Endothelial cell of umbilical vein (primary cell): ENCODE results near the gene OR2B2. TPM values are rescaled to one million over a fixed set of nuclear protein-coding genes. Genes with fewer than 3 reads are reported as not detected.

Source experiments
- BruUV-seq: library from RNA; stranded (reverse); fragments of 400-500 nt; replicated peaks from 2 replicates; lab custom pipeline; 2021; lab: Mats Ljungman, UMichigan
- CTCF ChIA-PET: fragments of 300-600, 350-600 bp; sonication (Branson Sonifier 250); formaldehyde crosslinking; loops from one replicate; lab custom pipeline; 2021; ENCODE audit warnings: antibody characterized with exemption, inconsistent platforms; lab: Charles Lee
- POLR2A ChIA-PET: fragments of 300-600, 350-600 bp; sonication (Branson Sonifier 250); formaldehyde crosslinking; loops from one replicate; lab custom pipeline; 2021; ENCODE audit warnings: antibody characterized with exemption, inconsistent platforms; lab: Charles Lee
- DNase-seq: peaks from one replicate; pipeline ENCODE4 v3.0.0-alpha.2; 2011; ENCODE audit warnings: low read depth, low spot score
- FAIRE-seq: peaks from 2 replicates; lab custom pipeline; 2011; peaks lifted over from hg19 to GRCh38; lab: Jason Lieb, UNC
- H2AFZ ChIP-seq: 2 replicates; pipeline ENCODE4 v1.6.0; 2012; ENCODE audit warnings: low read depth, low read length, control low read depth, inconsistent platforms
- H3K27ac ChIP-seq: 2 replicates; pipeline ENCODE4 v1.5.1; 2011; ENCODE audit warnings: low read depth, mild to moderate bottlenecking, control low read depth, low read length, moderate library complexity; ENCODE audit not compliant: insufficient read depth
- H3K27me3 ChIP-seq, 2 experiments: 2 replicates each; pipeline versions ENCODE4 v1.6.0 to v1.6.1; 2011; ENCODE audit warnings: low read length in 2 of 2, mixed read lengths in 1 of 2; ENCODE audit not compliant: control insufficient read depth in 2 of 2, insufficient read depth in 2 of 2
- H3K36me3 ChIP-seq, 2 experiments: 2 replicates in 1 of 2; 3 replicates in 1 of 2; pipeline ENCODE4 v1.5.1; 2011; ENCODE audit warnings: low read length in 2 of 2, mild to moderate bottlenecking in 1 of 2, moderate library complexity in 1 of 2; ENCODE audit not compliant: control insufficient read depth in 2 of 2, insufficient read depth in 2 of 2; ENCODE audit errors: extremely low read depth in 1 of 2
- H3K4me1 ChIP-seq: 3 replicates; pipeline ENCODE4 v1.5.1; 2011; ENCODE audit warnings: mild to moderate bottlenecking, low read length; ENCODE audit not compliant: control insufficient read depth, insufficient read depth; ENCODE audit errors: extremely low read depth
- H3K4me2 ChIP-seq: 2 replicates; pipeline ENCODE4 v1.6.1; 2011; ENCODE audit warnings: low read length, control low read depth, mixed read lengths; ENCODE audit not compliant: insufficient read depth
- H3K4me3 ChIP-seq, 3 experiments: fragments of 200-600 bp in 1 of 3; sonication (generic), shearing (Covaris generic) in 1 of 3; replicated peaks in 1 of 3; 2 replicates each; pipeline ENCODE4 v1.5.1; 2011 to 2016; ENCODE audit warnings: control low read depth in 3 of 3, low read length in 3 of 3, mild to moderate bottlenecking in 2 of 3, inconsistent platforms in 1 of 3, low read depth in 1 of 3, moderate library complexity in 1 of 3; ENCODE audit not compliant: insufficient read depth in 1 of 3
- H3K79me2 ChIP-seq: 2 replicates; pipeline ENCODE4 v1.6.0; 2012; ENCODE audit warnings: low read length, inconsistent platforms; ENCODE audit not compliant: control insufficient read depth, insufficient read depth
- H3K9ac ChIP-seq: replicated peaks from 2 replicates; pipeline ENCODE3; 2011; ENCODE audit warnings: low read length, control low read depth; ENCODE audit not compliant: insufficient read depth; ENCODE audit errors: extremely low read depth
- H3K9me1 ChIP-seq: replicated peaks from 3 replicates; pipeline ENCODE4 v1.6.0; 2011; ENCODE audit warnings: mild to moderate bottlenecking, low read length; ENCODE audit not compliant: control insufficient read depth, insufficient read depth; ENCODE audit errors: extremely low read depth
- H3K9me3 ChIP-seq: replicated peaks from 2 replicates; pipeline ENCODE4 v1.5.1; 2012; ENCODE audit warnings: low read length, inconsistent platforms; ENCODE audit not compliant: control insufficient read depth, insufficient read depth
- H4K20me1 ChIP-seq: replicated peaks from 2 replicates; pipeline ENCODE3; 2011; ENCODE audit warnings: mild to moderate bottlenecking, low read length; ENCODE audit not compliant: control insufficient read depth, insufficient read depth; ENCODE audit errors: extremely low read depth
- EZH2 ChIP-seq: IDR thresholded peaks from 2 replicates; pipeline ENCODE4 v1.6.1; 2012; ENCODE audit warnings: borderline replicate concordance, low read depth, mild to moderate bottlenecking, moderate library complexity, low read length, inconsistent platforms; ENCODE audit not compliant: severe bottlenecking
- FOS ChIP-seq: IDR thresholded peaks from 2 replicates; pipeline ENCODE4 v1.6.1; 2011; ENCODE audit warnings: mild to moderate bottlenecking, low read length, moderate library complexity, borderline replicate concordance; ENCODE audit not compliant: insufficient read depth
- GATA2 ChIP-seq: IDR thresholded peaks from 2 replicates; pipeline ENCODE4 v1.7.0; 2011; ENCODE audit warnings: low read depth, mild to moderate bottlenecking, moderate library complexity, mixed read lengths, low read length; ENCODE audit not compliant: insufficient read length, insufficient read depth
- JUN ChIP-seq: IDR thresholded peaks from 2 replicates; pipeline ENCODE4 v1.6.1; 2011; ENCODE audit warnings: borderline replicate concordance, low read depth; ENCODE audit not compliant: insufficient read length, insufficient read depth
- MYC ChIP-seq: IDR thresholded peaks from one replicate; pipeline ENCODE4 v1.6.1; 2011; ENCODE audit warnings: mild to moderate bottlenecking, low read depth, low read length
- POLR2A ChIP-seq: IDR thresholded peaks from 2 replicates; pipeline ENCODE4 v1.6.1; 2012; ENCODE audit warnings: low read depth, mild to moderate bottlenecking, control low read depth, low read length
- POLR2AphosphoS5 ChIP-seq: IDR thresholded peaks from 2 replicates; pipeline ENCODE4 v1.6.1; 2012; ENCODE audit warnings: low read depth, mild to moderate bottlenecking, control low read depth, low read length, moderate library complexity; ENCODE audit not compliant: insufficient read depth
- dilution Hi-C: fragments of 300-500 bp; cut with MboI; formaldehyde crosslinking; loops from one replicate; pipeline ENCODE4 v1.15.0; 2019; ENCODE audit warnings: low sequenced_read_pairs; ENCODE audit not compliant: extremely low pct_ligation_motif_present
- intact Hi-C: fragments of 100-400 bp; cut with micrococcal nuclease; formaldehyde crosslinking; loops from one replicate; pipeline ENCODE4 v1.10.0; 2022
- polyA plus RNA-seq, 4 experiments: library from polyadenylated mRNA; depleted of rRNA in 3 of 4; stranded (reverse) in 3 of 4; unstranded in 1 of 4; fragments of >200 nt; gene quantifications; 2 replicates each; pipeline versions ENCODE4 v1.2.1 to v1.2.3, GENCODE V29; 2011 to 2012; ENCODE audit warnings: missing spikeins in 1 of 4
- total RNA-seq: library from RNA; stranded (reverse); gene quantifications from 2 replicates; pipeline ENCODE4 v1.2.3, GENCODE V29; 2021
- TF ChIP-seq, protein P1 (sequence below): IDR thresholded peaks from 2 replicates; pipeline ENCODE4 v1.6.1; 2011; ENCODE audit not compliant: insufficient read depth, insufficient read length
- TF ChIP-seq, protein P2 (sequence below), 2 donors: IDR thresholded peaks; 1 replicate in 1 of 2; 2 replicates in 1 of 2; pipeline ENCODE4 v1.5.1; 2011; ENCODE audit warnings: low read length in 2 of 2, mild to moderate bottlenecking in 2 of 2, moderate library complexity in 2 of 2, control low read depth in 1 of 2, inconsistent platforms in 1 of 2, low read depth in 1 of 2; ENCODE audit not compliant: insufficient read depth in 1 of 2; ENCODE audit errors: extremely low read depth in 1 of 2

OR2B2 gene
- total and polyA plus RNA-seq, 2 donors (not counting 3 experiments of a cell fraction or from before 2014, with no cell fraction given), result not detected

DNA sequence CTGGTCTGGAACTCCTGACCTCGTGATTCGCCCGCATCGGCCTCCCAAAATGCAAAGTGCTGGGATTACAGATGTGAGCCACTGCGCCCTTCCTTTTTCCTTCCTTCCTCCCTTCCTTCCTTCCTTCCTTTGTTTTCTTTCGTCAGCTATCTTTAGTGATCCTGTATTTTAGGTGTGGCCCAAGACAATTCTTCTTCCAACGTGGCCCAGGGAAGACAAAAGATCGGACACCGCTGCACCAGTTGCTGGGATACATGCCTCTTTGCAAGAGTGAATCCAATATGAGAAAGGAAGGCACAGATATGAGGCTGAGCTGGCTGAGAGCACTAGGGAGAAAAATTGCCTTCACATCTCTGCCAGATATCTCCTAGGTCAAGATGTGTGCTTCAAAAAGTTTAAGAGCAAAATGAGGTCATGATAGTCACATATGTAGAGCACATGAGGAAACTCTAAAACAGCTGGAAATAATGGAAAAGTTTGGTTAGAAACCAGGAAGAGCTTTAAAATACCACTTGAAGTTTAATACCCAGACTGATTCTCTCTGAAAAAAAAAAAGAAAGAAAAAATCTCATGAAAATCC is 41.8 kb downstream of the OR2B2 start:
- intact Hi-C loops, result no loop called here
- H3K36me3 ChIP-seq, result no peaks in the 10 kb centered on the region
- ChIA-PET POLR2A (interaction anchor here (0.8 to 6.7 kb wide), 5 partner anchors 20 to 60 kb away, joined by 3 to 130 read pairs (median 8); a partner anchor contains a TSS), CTCF (interaction anchor here (0.6 to 3.6 kb wide), 4 partner anchors 20 to 61 kb away, joined by 3 to 34 read pairs (median 8); a partner anchor contains a TSS)
- no TSS peak for BruUV-seq
- H3K4me2 ChIP-seq, result no peak overlapping the region
- no peaks in the 10 kb centered on the region for H3K9me3 ChIP-seq
- H3K27me3 ChIP-seq, result no peaks in the 10 kb centered on the region
- no peak overlapping the region for H3K9ac ChIP-seq
- FAIRE-seq, result no peak
- H2AFZ ChIP-seq, result no peak overlapping the region
- H4K20me1 ChIP-seq, result no peaks in the 10 kb centered on the region
- dilution Hi-C loops, result no loop called here
- H3K27ac ChIP-seq, result no peak overlapping the region
- H3K9me1 ChIP-seq, result no peaks in the 10 kb centered on the region
- TF ChIP-seq POLR2A (no peak), MYC (no peak), POLR2AphosphoS5 (no peak)
- TF ChIP-seq, protein P1, sequence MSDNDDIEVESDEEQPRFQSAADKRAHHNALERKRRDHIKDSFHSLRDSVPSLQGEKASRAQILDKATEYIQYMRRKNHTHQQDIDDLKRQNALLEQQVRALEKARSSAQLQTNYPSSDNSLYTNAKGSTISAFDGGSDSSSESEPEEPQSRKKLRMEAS, result no peak
- no peaks in the 10 kb centered on the region for H3K79me2 ChIP-seq
- H3K4me3 ChIP-seq, result no peak overlapping the region
- H3K4me1 ChIP-seq, result peaks cover 19% of the 10 kb centered on the region
- DNase-seq, result no peak

GRCh38 chr6:27868311-27868710 is 43.9 kb downstream of the OR2B2 start:
- H3K9me3 ChIP-seq, result no peaks in the 10 kb centered on the region
- peaks cover 16% of the 10 kb centered on the region for H3K4me1 ChIP-seq
- no peaks in the 10 kb centered on the region for H3K27me3 ChIP-seq
- H3K9me1 ChIP-seq, result no peaks in the 10 kb centered on the region
- no peak for FAIRE-seq
- ChIA-PET CTCF (interaction anchor here (2.2 to 5.2 kb wide), 3 partner anchors 22 to 31 kb away, joined by 5 to 43 read pairs (median 37); a partner anchor contains a TSS), POLR2A (interaction anchor here (1.7 to 5.1 kb wide), 5 partner anchors 22 to 734 kb away, joined by 4 to 129 read pairs (median 24); a partner anchor contains a TSS)
- BruUV-seq, result no TSS peak
- no peak overlapping the region for H3K4me3 ChIP-seq
- intact Hi-C loops, result loop anchor here (5.0 kb wide), 2 partner anchors 1746 to 1846 kb away; a partner anchor contains a TSS
- DNase-seq, result no peak
- H2AFZ ChIP-seq, result no peak overlapping the region
- dilution Hi-C loops, result loop anchor here (5.0 kb wide), 1 partner anchor 46 kb away; a partner anchor contains a TSS
- no peaks in the 10 kb centered on the region for H4K20me1 ChIP-seq
- H3K27ac ChIP-seq, result no peak overlapping the region
- no peaks in the 10 kb centered on the region for H3K36me3 ChIP-seq
- H3K9ac ChIP-seq, result no peak overlapping the region
- no peak overlapping the region for H3K4me2 ChIP-seq
- no peak for TF ChIP-seq EZH2
- TF ChIP-seq POLR2AphosphoS5, result no peak
- TF ChIP-seq, protein P1, result no peak
- TF ChIP-seq JUN, result no peak
- no peak for TF ChIP-seq GATA2
- TF ChIP-seq, protein P2, sequence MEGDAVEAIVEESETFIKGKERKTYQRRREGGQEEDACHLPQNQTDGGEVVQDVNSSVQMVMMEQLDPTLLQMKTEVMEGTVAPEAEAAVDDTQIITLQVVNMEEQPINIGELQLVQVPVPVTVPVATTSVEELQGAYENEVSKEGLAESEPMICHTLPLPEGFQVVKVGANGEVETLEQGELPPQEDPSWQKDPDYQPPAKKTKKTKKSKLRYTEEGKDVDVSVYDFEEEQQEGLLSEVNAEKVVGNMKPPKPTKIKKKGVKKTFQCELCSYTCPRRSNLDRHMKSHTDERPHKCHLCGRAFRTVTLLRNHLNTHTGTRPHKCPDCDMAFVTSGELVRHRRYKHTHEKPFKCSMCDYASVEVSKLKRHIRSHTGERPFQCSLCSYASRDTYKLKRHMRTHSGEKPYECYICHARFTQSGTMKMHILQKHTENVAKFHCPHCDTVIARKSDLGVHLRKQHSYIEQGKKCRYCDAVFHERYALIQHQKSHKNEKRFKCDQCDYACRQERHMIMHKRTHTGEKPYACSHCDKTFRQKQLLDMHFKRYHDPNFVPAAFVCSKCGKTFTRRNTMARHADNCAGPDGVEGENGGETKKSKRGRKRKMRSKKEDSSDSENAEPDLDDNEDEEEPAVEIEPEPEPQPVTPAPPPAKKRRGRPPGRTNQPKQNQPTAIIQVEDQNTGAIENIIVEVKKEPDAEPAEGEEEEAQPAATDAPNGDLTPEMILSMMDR (IDR thresholded peaks at IDR 0.05; ENCODE audit: extremely low read depth in 1 of 2, insufficient read depth in 1 of 2, low read depth in 1 of 2, low read length in 2 of 2), result no peak
- TF ChIP-seq MYC, result no peak
- TF ChIP-seq FOS, result no peak
- no peak for TF ChIP-seq POLR2A
- H3K79me2 ChIP-seq, result no peaks in the 10 kb centered on the region
